Myocyte (in vitro differentiated cells): ENCODE results near the gene ABCC10. TPM values are rescaled to one million over a fixed set of nuclear protein-coding genes. Genes with fewer than 3 reads are reported as not detected.
"Not testable (repeated sequence)": the region's sequence is repeated elsewhere in the genome, so short reads cannot be mapped to it uniquely, and the experiment has no call there.

Experiments used
- DNase-seq: peaks from one replicate; pipeline ENCODE4 v3.0.0-alpha.2; 2012; ENCODE audit warnings: low read depth
- microRNA-seq: library from miRNA; unstranded; fragments of <30 nt; microRNA quantifications from one replicate; pipeline ENCODE4, GENCODE V29; 2016
- total RNA-seq: library from RNA; depleted of rRNA; stranded (reverse); fragments of >200 nt; gene quantifications from 2 replicates; pipeline ENCODE4 v1.2.3, GENCODE V29; 2014

Gene ABCC10
- total RNA-seq, 1 donor from 2014 or later, result 10.5 TPM

- DNase-seq, result no peak
Observed at GRCh38 chr6:43495409-43495941, 68.1 kb downstream of the ABCC10 start.

GRCh38 chr6:43496370-43497128 lies 69.2 kb downstream of the ABCC10 start:
- DNase-seq, result peak; percentile 86

- no peak for DNase-seq
Observed at GRCh38 chr6:43497129-43497396, 69.7 kb downstream of the ABCC10 start.

DNA sequence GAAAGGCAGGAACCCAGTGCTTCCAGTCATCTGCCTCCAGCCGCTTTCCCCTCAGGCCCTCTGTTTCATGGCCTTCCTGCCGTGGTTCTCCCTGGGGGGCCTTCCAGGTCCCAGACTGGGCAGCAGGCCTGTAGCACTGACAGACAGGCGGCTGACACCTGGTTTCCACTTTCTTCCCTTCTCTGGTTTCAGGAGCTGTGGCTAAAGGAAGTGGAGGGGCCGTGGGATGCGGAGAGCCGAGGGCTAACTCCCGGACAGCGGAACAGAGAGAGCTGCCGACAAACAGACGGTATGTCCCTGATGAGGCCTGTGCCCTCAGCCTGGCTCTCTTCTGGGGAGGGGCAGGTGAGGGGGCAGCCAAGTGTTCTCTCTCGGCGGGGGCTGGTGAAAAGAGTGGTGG lies 70.3 kb downstream of the ABCC10 start:
- DNase-seq, result peak; percentile 49

- DNase-seq, result not testable (repeated sequence)
Observed at GRCh38 chr6:43498291-43498690, 71.0 kb downstream of the ABCC10 start.

GRCh38 chr6:43499028-43499815 lies 71.9 kb downstream of the ABCC10 start:
- DNase-seq, result peak; percentile 68

Small RNA genes lying within 50 kb of the gene (microRNA-seq; reads per million reads assigned to microRNA genes)
- gene MIR6780B, result not detected

Other genes with a start within 250 kb of the ABCC10 start
- gene CUL9, start 245.3 kb upstream of the ABCC10 start, total RNA-seq, result 14.5 and 20.7 TPM in 2 replicates
- gene DNPH1, start 198.1 kb upstream of the ABCC10 start, total RNA-seq, result 63.6 and 109 TPM in 2 replicates
- not detected in 2 replicates for gene TTBK1, start 184.1 kb upstream of the ABCC10 start, total RNA-seq
- not detected in 2 replicates for gene SLC22A7, start 129.3 kb upstream of the ABCC10 start, total RNA-seq
- 0.78 TPM in 1 of 2 replicates, not detected in the other for gene CRIP3, start 118.7 kb upstream of the ABCC10 start, total RNA-seq
- 14.4 and 14.9 TPM in 2 replicates for gene ZNF318, start 57.9 kb upstream of the ABCC10 start, total RNA-seq
- gene DLK2, start 28.0 kb downstream of the ABCC10 start, total RNA-seq, result 3.3 and 6.2 TPM in 2 replicates
- 26.7 and 39.6 TPM in 2 replicates for gene TJAP1, start 50.0 kb downstream of the ABCC10 start, total RNA-seq
- 1.6 and 2.0 TPM in 2 replicates for gene LRRC73, start 82.8 kb downstream of the ABCC10 start, total RNA-seq
- 199 and 250 TPM in 2 replicates for gene YIPF3, start 89.4 kb downstream of the ABCC10 start, total RNA-seq
- 23.5 and 26.5 TPM in 2 replicates for gene POLR1C, start 89.5 kb downstream of the ABCC10 start, total RNA-seq
- gene XPO5, start 148.5 kb downstream of the ABCC10 start, total RNA-seq, result 33.4 and 34.1 TPM in 2 replicates
- gene POLH, start 148.6 kb downstream of the ABCC10 start, total RNA-seq, result 21.8 and 26.7 TPM in 2 replicates
- 33.6 and 35.9 TPM in 2 replicates for gene GTPBP2, start 201.7 kb downstream of the ABCC10 start, total RNA-seq
- 18.1 and 35.3 TPM in 2 replicates for gene MAD2L1BP, start 208.3 kb downstream of the ABCC10 start, total RNA-seq
- not detected in 2 replicates for gene RSPH9, start 217.5 kb downstream of the ABCC10 start, total RNA-seq